ENCODE measurements around the gene RPLP2.

The RPLP2 gene

GRCh38 chr11:809287-810039 is at the start of gene RPLP2:
Gene RPLP2 (plus strand): TSS chr11:809967. CDS start chr11:810235, 268 bp downstream.
- DNase-seq = peak; percentile 97

DNA sequence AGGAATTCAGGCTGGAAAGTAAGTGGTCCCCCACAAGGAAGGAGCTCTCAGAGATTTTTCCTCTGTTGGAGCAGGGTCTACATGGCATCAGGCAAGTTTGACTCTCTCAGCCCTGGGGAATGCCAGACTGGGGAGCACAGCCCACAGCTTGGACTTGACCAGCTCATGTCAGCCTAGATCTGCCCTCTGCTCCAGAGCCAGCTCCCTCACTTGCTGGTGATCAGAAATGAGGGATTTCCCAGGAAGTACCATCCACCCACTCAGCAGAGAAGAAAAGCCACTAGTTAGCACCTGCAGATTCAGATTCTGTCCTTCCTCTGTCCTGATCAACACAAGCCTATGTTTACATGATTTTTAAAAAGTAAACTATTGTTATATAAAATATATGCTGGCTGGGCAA is 49.5 kb upstream of the RPLP2 start:
- DNase-seq = no peak

DNA sequence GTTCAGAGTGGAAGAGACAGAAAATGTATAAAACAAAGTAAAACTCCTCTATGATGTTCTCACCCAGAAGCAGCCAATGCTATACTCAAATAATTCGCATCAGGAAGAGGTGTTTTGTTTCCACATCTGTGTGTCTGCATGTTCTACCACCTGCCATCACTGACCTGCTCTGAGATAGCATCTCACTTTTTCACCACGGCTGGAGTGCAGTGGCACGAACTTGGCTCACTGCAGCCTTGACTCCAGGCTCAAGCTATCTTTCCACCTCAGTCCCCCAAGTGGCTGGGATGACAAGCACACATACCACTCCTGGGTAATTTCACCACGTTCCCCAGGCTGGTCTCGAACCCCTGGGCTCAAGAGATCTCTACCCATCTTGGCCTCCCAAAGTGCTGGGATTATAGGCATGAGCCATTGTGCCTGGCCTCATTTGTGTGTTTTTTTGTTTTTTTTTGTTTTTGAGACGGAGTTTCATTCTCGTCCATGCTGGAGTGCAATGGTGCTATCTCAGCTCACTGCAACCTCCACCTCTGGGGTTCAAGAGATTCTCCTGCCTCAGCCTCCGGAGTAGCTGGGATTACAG is 48.1 kb upstream of the RPLP2 start:
- DNase-seq = no peak

DNA sequence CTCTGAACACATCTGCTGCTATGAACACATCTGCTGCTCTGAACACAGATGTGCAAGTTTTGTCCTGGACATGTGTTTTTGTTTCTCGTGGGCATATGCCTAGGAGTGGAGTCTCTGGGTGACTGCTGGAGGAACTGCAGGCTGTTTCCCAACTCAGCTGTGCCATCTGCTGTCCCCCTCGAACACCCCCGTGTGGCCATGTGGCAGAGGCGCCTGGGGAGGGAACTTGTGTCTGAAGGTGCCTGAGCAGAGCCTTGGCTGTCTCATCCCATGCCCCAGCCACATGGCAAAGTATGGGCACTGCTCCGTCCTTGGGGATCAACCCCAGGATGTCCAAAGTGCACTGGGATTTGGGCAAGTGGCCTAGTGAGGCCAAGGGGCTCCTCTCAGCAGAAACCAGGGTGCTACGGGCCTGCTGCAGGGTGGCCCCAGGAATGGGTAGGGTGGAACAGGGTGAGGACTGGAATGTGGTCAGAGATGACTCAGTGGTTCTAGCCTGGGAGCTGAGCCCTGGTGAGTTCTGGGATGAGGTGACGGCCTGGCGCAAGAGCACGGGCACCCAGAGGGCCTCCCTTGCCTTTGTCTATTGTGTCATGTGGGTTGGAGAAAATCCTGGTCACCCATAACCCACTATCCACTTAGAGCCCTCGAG is 47.2 kb upstream of the RPLP2 start:
- peak; percentile 45 for DNase-seq

DNA sequence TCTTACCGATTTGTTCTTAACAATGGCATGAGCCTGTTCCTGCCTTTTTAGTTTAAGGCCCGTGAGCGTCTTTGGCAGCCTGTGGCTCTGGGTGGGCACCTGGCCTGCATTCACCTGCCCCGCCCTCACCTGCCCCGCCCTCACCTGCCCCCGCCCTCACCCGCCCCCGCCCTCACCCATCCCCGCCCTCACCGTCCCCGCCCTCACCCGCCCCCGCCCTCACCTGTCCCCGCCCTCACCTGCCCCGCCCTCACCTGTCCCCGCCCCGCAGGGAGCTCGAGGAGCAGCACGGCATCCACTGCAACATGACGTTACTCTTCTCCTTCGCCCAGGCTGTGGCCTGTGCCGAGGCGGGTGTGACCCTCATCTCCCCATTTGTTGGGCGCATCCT is 46.7 kb upstream of the RPLP2 start:
- no peak for DNase-seq

GRCh38 chr11:763549-764321 is 46.0 kb upstream of the RPLP2 start:
- no peak for DNase-seq

- no peak for DNase-seq
These were observed 45.3 kb upstream of the RPLP2 start for GRCh38 chr11:764322-765024.

GRCh38 chr11:765025-765801 is 44.6 kb upstream of the RPLP2 start:
- peak; percentile 50 for DNase-seq

GRCh38 chr11:765802-766091 is 44.0 kb upstream of the RPLP2 start:
- DNase-seq = no peak

- DNase-seq = no peak
These were observed 43.4 kb upstream of the RPLP2 start for GRCh38 chr11:766106-766935.

DNA sequence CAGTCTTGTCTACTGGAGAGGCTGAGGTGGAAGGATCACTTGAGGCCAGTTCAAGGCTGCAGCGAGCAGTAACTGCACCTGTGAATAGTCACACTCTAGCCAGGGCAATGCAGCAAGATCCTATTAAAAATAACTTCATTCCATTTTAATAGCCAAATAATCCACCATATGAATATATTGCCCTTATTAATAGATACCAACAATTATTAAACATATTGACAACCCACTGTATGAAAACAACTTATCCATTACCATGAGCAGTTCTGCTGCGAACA is 42.9 kb upstream of the RPLP2 start:
- DNase-seq = no peak

GRCh38 chr11:767238-767637 is 42.5 kb upstream of the RPLP2 start:
- no peak for DNase-seq

- no peak for DNase-seq
These were observed 39.7 kb upstream of the RPLP2 start for GRCh38 chr11:769887-770641.

GRCh38 chr11:770642-771616 is 38.8 kb upstream of the RPLP2 start:
- DNase-seq = no peak

DNA sequence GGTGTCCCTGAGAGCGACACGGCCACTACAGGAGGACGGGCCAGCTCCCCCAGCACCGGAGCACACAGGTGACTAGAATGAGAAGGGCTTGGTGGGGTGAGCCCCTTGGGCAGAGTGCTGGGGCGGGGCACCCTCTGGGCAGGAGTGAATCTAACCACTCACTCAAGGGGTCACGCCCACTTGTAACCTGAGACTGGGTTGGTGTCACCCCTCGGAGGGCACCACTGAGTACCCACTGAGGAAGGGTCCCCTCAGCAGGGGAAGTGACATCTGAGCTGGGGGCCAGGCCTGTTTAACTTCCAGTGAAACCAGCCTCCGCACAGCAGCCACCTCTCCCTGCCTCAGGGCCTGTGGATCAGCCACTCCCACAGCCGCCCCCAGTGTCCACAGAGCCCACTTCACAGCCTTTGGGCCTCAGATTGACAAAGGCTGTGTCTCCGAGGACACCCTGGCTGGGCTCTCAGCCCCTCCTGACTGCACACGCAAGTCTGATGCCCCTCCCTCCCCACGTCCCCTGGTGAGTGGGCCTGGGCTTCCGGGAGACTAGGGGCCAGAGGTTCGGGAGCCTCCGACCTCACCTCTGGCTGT is 38.1 kb upstream of the RPLP2 start:
- no peak for DNase-seq

GRCh38 chr11:772429-773390 is 37.1 kb upstream of the RPLP2 start:
- DNase-seq = no peak

- no peak for DNase-seq
These were observed 36.3 kb upstream of the RPLP2 start for GRCh38 chr11:773425-773824.

- DNase-seq = no peak
These were observed 35.9 kb upstream of the RPLP2 start for GRCh38 chr11:773830-774229.

Measured in fibroblast of skin of right biceps (primary cell).